ENCODE results near the gene CAPZB.

The CAPZB gene

DNA sequence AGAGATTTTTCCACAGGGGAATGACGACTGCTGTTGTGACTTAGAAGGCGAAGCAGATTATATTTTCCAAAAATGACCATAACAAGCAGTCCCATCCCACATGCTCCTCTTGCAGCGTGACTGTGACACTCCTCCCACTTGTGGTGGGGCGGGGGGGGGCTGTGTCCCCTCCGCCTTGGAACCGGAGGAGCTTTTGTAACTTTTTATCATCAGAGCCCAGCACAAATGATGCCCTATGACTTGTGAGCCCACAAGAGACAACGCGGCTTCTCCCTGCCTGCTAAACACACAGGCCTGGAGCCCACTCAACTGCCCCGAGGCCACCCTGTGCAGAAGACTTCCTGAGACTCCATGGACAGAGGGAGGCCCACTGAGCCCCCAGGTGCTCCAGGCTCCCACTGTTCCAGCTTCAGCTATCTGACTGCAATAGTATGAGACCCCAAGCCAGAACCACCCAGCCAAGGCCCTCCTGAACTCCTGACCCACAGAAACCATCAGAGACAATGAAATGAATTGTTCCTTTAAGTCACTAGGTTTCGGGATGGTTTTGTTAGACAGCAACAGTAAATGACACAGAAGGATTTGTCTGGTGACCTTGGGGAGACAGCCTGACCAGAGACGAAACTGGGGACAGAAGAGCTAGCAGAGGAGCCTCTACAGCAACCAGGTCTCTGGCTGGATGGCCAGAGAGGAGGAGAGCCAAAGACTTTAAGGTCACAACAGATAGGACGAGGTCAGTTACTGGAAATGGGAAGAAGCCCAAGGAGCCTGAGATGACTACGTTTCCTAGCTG lies 58.8 kb downstream of the CAPZB start:
- DNase-seq, result no peak

- DNase-seq, result no peak
Observed at GRCh38 chr1:19425646-19426239, 59.6 kb downstream of the CAPZB start.

DNA sequence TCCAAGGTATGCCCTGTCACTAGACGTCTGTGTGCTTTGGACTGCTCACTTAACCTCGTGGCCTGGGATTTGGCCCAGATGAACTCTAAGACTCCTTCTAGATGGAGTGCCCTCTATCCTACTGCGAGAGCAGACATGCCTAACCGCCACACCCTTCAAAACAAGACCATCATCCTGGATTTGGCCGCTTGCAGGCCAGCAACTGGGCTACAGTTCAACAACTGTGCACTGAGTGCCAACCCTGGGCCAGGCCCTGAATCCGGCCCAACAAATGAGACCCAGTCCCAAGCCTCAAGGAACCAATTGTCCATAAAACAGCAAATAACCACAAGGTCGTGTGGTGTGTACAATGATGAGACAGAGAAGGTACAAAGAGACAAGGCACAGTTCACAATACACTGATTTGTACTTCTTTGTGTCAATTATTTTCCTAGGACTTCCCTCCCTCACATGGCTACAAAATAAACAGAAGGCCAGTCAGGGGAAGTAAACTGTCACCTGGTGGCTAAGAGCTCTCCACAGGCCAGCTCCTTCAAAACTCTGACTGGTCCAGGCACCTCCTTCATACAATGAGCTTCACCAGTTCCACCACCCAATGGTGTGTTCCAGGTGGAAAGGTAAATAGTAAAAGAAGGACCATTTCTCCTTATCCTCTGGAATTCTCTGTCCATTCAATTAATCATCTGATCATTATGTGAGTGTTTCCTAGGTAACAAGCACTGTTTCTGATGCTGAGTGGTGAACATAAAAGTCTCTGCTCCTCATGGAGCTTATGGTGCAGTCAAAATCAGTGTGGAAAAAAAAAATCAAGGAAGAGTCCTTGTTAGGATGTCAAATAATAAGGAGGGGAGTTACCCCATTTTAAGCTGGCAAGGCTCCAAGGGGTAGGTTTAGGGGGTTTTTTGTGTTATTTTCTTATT lies 60.4 kb downstream of the CAPZB start:
- no peak for DNase-seq

GRCh38 chr1:19423130-19423529 lies 62.2 kb downstream of the CAPZB start:
- DNase-seq, result no peak

GRCh38 chr1:19421365-19421764 lies 64.0 kb downstream of the CAPZB start:
- DNase-seq, result no peak

GRCh38 chr1:19420606-19421005 lies 64.7 kb downstream of the CAPZB start:
- DNase-seq, result no peak

GRCh38 chr1:19419691-19420090 lies 65.6 kb downstream of the CAPZB start:
- DNase-seq, result no peak

DNA sequence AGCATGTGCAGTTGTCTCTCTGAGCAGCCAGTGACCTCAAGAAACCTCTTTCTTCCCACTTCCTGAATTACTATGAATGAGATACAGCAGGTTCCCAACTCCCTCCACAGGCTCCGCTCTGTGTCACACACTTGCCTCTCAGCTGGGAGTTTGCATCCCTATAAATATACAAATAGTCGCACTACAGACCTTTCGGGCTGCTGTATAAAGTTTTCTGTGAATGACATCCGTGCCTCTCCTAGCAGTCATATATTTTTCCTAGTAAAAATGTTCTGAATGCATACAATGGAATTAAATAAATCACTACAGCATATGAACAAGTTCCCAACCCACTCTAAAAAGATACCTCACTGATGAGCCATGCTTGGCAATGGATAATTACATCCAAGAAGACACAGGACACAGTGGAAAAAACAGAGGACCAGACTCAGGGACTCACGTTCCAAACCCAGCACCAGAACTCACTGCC lies 66.8 kb downstream of the CAPZB start:
- DNase-seq, result no peak

GRCh38 chr1:19416921-19417470 lies 68.3 kb downstream of the CAPZB start:
- DNase-seq, result no peak

DNA sequence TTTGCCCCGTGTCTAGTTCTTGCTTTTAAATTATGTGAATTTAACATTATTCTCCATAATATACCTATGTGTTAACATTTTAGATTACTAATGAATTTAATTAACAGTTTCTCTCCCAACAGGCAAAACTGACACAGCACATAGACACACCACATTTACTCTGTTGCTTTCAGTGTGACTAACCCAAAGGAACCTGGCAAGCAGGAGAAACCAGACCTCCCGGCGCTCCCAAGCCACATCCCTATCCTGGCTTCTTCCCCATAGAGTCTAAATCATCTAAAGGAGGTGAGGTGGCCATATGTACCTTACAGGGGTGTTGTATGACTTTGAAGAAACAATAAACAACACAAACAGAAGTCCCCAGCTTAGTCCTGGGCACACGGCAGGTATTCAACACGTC lies 69.2 kb downstream of the CAPZB start:
- DNase-seq, result no peak

GRCh38 chr1:19414515-19415121 lies 70.7 kb downstream of the CAPZB start:
- no peak for DNase-seq

- no peak for DNase-seq
Observed at GRCh38 chr1:19413999-19414398, 71.3 kb downstream of the CAPZB start.

- DNase-seq, result no peak
Observed at GRCh38 chr1:19412654-19413053, 72.7 kb downstream of the CAPZB start.

- DNase-seq, result no peak
Observed at GRCh38 chr1:19411612-19412011, 73.7 kb downstream of the CAPZB start.

DNA sequence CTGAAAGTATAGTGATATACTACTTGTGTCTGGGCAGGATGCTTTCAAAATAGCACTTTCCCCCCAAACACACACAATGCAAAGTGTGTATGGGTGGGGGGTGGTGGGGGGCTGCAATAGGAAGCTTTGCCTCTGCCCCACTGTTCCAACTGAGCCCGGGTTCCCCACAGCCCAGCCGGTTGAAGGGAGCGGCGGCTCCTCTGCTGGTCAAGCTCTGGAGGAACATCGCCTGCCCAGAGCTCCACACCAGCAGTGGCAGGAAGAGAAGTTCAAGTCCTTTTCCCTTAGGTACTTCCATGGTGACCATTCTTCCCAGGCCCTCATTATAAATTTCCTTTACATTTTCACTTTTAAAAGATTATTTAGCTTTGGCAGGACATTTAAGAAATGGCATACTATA lies 74.9 kb downstream of the CAPZB start:
- DNase-seq, result no peak

- no peak for DNase-seq
Observed at GRCh38 chr1:19409477-19410341, 75.6 kb downstream of the CAPZB start.

DNA sequence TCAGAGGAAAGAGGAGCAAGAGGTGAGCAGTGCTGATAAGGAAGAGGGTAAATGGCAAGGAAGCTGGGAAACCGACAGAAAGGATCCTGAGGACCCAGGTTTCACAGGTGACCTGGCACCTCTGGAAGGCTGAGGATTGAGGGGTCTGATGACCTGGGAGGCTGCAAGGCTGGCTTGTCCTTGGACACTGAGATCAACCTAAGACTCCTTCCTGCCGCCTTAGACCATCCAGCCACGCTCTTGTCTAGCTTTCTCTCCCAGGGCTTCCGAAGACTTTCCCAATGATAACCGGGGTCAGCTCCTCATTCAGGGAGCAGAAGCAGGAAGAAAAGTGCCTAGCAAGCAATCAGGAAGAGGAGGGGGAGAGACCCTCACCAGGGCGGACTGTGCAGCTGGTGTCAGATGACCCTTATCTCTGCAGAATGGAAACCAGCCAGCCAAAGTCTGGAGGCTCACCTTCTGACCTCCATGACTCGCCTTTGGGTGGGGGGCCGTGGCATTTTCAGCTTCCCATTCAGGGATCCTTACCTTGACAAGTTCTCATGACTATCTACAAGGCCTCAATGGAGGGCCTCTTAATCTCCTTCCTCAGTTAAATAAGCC lies 77.7 kb downstream of the CAPZB start:
- DNase-seq, result no peak

DNA sequence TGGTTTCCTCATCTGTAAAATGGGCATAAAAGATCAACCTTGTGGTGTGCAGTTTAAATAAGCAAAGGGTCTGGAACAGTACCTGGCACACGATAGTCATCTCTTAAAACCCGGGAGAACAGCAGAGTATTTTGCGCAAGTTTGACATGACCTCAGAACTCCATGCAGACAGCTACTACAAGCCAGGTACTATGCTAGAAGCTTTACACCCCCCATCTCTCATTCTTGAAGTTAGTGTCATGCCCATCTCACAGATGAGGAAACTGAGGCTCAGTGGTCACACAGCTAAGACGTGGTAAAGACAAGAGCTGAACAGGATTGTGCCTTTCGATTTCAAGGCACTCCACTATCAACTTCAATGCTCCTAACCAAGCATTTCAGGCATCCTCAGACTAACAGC lies 78.7 kb downstream of the CAPZB start:
- DNase-seq, result no peak

DNA sequence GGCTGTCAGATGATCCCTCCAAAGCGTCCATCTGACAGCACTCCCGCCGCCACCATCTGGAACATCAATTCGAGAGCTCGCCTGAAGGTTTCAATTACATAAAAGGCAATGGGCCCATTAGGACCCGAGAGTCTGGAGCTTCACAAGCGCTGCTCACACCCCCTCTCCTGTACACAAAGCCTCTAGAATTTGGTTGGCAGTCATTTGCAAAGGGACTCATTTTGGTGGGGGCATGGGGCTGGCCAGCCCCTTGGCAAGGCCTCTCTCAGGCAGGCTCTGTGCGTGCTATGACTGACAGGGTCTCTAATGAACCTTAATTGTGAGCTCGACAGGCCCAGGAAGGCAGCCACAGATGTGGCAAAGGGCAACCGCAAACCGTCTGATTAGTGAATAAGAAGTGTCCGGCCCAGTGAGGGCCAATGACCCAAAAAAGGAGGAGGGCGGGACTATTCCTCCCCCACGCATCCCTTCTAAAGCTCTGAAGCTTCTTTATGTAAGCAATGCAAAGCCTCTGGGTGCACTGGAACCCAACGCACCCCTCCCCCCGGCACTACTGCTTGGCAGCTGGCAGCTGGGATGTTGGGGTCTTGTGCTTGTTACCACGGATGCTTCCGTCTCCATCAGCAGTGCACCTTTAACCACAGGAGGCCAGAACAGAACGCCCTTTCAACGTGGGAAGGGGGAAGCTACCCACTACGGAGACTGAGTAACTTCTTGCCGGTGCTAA lies 79.4 kb downstream of the CAPZB start:
- no peak for DNase-seq

DNA sequence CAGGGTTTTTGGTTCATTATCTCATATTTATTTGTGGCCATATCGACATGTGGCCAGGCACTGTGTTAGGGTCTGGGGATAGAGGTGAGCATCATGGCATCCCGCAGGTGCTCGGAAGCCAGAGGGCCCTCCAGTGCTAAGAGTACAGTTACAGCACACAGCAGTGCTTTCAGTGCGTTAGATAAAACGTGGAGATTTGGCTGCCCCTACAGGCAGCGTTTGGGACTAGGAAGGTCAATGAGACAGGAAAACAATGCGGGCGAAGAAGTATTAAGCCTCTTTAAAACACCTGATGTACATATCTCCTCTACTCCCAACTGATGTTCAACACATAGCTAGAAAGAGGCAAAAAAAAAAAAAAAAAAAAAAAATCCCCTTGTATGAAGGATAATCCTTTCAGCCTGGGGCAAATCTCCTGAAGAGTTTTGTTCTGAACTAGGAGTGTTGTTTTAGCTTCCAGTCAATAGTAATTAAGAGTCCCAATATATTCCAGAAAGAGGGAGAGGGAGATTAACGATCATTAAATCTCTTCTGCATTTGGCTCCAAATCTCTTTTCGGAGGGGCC lies 80.1 kb downstream of the CAPZB start:
- DNase-seq, result no peak

All from GF-D8 (cell line).